Loucy (cell line): Measurements from ENCODE around the gene RAD50.
"Not testable (repeated sequence)": the region's sequence is repeated elsewhere in the genome, so short reads cannot be mapped to it uniquely, and the experiment has no call there.

Experiments
- EZH2phosphoT487 ChIP-seq: fragments of 200-600 bp; IDR thresholded peaks from 2 replicates; pipeline ENCODE4 v1.6.1; 2018; ENCODE audit warnings: antibody characterized with exemption, mild to moderate bottlenecking, moderate library complexity, borderline replicate concordance
- TF ChIP-seq, protein P1 (sequence below): fragments of 200-600 bp; sonication (generic); conservative IDR thresholded peaks from 2 replicates; pipeline ENCODE4 v1.5.1; 2014; ENCODE audit warnings: mild to moderate bottlenecking, antibody characterized with exemption, low read length

DNA sequence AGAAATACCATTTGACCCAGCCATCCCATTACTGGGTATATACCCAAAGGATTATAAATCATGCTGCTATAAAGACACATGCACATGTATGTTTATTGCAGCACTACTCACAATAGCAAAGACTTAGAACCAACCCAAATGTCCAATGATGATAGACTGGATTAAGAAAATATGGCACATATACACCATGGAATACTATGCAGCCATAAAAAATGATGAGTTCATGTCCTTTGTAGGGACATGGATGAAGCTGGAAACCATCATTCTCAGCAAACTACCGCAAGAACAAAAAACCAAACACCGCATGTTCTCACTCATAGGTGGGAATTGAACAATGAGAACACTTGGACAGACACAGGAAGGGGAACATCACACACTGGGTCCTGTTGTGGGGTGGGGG, 27.8 kb downstream of the RAD50 start:
- TF ChIP-seq, protein P1, sequence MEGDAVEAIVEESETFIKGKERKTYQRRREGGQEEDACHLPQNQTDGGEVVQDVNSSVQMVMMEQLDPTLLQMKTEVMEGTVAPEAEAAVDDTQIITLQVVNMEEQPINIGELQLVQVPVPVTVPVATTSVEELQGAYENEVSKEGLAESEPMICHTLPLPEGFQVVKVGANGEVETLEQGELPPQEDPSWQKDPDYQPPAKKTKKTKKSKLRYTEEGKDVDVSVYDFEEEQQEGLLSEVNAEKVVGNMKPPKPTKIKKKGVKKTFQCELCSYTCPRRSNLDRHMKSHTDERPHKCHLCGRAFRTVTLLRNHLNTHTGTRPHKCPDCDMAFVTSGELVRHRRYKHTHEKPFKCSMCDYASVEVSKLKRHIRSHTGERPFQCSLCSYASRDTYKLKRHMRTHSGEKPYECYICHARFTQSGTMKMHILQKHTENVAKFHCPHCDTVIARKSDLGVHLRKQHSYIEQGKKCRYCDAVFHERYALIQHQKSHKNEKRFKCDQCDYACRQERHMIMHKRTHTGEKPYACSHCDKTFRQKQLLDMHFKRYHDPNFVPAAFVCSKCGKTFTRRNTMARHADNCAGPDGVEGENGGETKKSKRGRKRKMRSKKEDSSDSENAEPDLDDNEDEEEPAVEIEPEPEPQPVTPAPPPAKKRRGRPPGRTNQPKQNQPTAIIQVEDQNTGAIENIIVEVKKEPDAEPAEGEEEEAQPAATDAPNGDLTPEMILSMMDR: not testable (repeated sequence)
- TF ChIP-seq EZH2phosphoT487: not testable (repeated sequence)
